Measurements from ENCODE around the gene A3GALT2. TPM values are rescaled to one million over a fixed set of nuclear protein-coding genes. Genes with fewer than 3 reads are reported as not detected.

Gene A3GALT2
- total RNA-seq, 2 experiments from 2014 or later: not detected

DNA sequence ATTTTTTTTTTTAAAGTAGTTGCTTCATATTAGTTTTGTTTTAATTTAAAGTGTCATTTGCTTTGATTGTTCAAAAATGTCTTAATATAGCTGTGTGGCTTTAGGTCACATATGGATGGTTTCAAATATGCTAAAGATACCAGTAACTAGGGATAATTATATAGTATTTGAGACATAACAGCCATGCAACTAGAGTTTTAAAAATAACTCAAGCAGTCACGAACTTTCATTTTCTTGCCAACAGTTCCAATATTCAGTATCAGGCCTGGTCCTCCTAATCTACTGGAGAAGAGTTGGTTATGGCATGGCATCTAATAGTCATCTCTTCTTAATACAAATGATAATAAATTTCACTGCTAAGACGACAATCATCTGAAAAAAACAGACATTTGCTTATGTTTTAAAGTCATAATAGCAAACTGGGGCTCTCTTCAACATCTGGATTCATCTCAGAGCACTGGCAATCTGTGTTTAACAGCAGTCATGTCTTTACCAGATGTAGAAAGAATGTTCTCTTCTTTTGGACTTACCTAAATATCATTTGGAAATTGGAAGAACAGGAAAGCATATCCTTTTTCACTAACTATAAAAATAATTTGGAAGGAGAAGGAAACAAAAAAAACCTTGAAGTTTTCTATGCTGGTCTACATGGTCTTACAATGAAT lies 24.1 kb upstream of the A3GALT2 start:
- CTCF ChIA-PET (ENCODE audit: unreplicated experiment): no interaction called here
- peaks cover 14% of the 10 kb centered on the region; the same call in 1 of the 2 replicates for H3K36me3 ChIP-seq (ENCODE audit: insufficient read depth, low read length)
- peaks cover 21% of the 10 kb centered on the region; the same call in 1 of the 2 replicates for H4K20me1 ChIP-seq (ENCODE audit: insufficient read depth, low read length)
- H3K4me3 ChIP-seq (ENCODE audit: low read depth, low read length, poor library complexity, severe bottlenecking): no peak overlapping the region
- no TSS peak for BruUV-seq (replicated peaks)
- H3K9me2 ChIP-seq (ENCODE audit: insufficient read depth, low read length): no peaks in the 10 kb centered on the region
- H3K27ac ChIP-seq (ENCODE audit: low read depth, low read length, poor library complexity, severe bottlenecking): no peak overlapping the region
- H3K4me1 ChIP-seq (ENCODE audit: insufficient read depth, low read length, poor library complexity, severe bottlenecking): peaks cover 39% of the 10 kb centered on the region
- no peak for TF ChIP-seq EZH2phosphoT487 (IDR thresholded peaks at IDR 0.05; ENCODE audit: borderline replicate concordance, low read depth, low read length)
- intact Hi-C loops (cut with micrococcal nuclease; ENCODE audit: unreplicated experiment): no loop called here
- POLR2A ChIA-PET: no interaction called here
- no peak for DNase-seq (ENCODE audit: low spot score)
- H3K9me3 ChIP-seq (ENCODE audit: low read length): no peaks in the 10 kb centered on the region
- H2AFZ ChIP-seq (ENCODE audit: low read length): no peak overlapping the region
- no peak overlapping the region for H3K4me2 ChIP-seq (ENCODE audit: low read length)
- H3K79me2 ChIP-seq (ENCODE audit: insufficient read depth, low read depth, low read length): peaks cover 14% of the 10 kb centered on the region; the same call in 1 of the 2 replicates

DNA sequence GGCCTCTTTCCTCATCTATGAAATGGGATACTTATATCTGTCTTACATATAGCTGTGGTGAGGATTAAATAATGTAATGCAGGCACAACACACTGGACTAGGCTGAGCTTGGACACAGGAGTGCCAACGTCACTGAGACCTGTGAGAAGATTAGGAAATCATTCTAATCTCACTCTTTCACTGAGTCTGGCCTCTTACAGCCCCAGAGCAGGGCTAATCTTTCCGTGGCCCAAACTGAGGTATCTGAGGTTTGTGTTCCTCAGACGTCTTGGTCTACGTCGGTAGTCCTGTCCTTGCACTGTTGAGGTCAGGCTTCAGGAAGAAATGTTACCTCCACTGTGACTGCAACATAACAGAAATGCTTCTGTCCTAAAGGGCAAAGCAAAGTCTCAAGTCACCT lies 22.6 kb upstream of the A3GALT2 start:
- H4K20me1 ChIP-seq (ENCODE audit: insufficient read depth, low read length): peaks cover 18% of the 10 kb centered on the region; the same call in 1 of the 2 replicates

DNA sequence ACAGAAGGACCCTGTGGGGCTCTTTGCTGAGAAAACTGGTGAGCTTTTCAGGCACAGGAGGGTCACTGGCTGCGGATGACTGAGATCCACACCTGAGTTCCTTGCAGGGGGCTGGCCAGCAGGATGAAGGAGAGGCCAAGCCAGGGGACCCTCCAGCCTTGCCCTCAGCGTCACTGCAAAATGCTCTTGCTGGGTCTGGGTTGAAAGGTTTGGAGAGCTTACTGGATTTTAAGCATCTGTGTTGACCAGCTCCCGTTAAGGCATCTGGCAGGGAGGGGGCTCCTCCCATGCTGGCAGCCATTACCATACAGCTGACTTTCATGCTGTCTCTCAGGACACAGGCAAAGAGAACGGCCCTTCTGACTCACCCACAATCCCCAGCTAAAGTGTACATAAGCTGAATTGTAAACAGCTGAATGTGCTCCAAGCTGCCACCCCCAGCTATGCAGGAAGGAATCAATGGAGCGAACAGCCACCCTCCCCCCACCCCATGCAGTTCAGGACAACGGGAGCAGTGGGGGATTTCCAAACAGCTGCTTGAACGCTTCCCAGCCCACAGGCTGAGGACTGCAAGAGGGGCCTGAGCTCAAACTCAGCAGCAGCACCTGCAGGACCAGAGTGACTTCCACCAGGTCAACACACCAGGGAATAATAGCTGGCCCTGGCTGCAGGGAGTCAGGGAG lies 21.3 kb upstream of the A3GALT2 start:
- intact Hi-C loops (cut with micrococcal nuclease; ENCODE audit: unreplicated experiment): no loop called here
- peaks cover 32% of the 10 kb centered on the region for H3K4me1 ChIP-seq (ENCODE audit: insufficient read depth, low read length, poor library complexity, severe bottlenecking)
- no TSS peak for BruUV-seq (replicated peaks)
- DNase-seq (ENCODE audit: low spot score): peak; percentile 13
- H3K4me3 ChIP-seq (ENCODE audit: low read depth, low read length, poor library complexity, severe bottlenecking): no peak overlapping the region
- H3K79me2 ChIP-seq (ENCODE audit: insufficient read depth, low read depth, low read length): no peaks in the 10 kb centered on the region
- no peaks in the 10 kb centered on the region for H3K9me3 ChIP-seq (ENCODE audit: low read length)
- no peak overlapping the region for H2AFZ ChIP-seq (ENCODE audit: low read length)
- CTCF ChIA-PET (ENCODE audit: unreplicated experiment): interaction anchor here (0.5 kb wide), 1 partner anchor 237 kb away, joined by 3 read pairs; no protein-coding TSS in a partner anchor
- H3K27ac ChIP-seq (ENCODE audit: low read depth, low read length, poor library complexity, severe bottlenecking): no peak overlapping the region
- no peaks in the 10 kb centered on the region for H3K9me2 ChIP-seq (ENCODE audit: insufficient read depth, low read length)
- POLR2A ChIA-PET: no interaction called here
- TF ChIP-seq EZH2phosphoT487 (IDR thresholded peaks at IDR 0.05; ENCODE audit: borderline replicate concordance, low read depth, low read length): no peak
- TF ChIP-seq, protein P1, sequence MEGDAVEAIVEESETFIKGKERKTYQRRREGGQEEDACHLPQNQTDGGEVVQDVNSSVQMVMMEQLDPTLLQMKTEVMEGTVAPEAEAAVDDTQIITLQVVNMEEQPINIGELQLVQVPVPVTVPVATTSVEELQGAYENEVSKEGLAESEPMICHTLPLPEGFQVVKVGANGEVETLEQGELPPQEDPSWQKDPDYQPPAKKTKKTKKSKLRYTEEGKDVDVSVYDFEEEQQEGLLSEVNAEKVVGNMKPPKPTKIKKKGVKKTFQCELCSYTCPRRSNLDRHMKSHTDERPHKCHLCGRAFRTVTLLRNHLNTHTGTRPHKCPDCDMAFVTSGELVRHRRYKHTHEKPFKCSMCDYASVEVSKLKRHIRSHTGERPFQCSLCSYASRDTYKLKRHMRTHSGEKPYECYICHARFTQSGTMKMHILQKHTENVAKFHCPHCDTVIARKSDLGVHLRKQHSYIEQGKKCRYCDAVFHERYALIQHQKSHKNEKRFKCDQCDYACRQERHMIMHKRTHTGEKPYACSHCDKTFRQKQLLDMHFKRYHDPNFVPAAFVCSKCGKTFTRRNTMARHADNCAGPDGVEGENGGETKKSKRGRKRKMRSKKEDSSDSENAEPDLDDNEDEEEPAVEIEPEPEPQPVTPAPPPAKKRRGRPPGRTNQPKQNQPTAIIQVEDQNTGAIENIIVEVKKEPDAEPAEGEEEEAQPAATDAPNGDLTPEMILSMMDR (conservative IDR thresholded peaks at IDR 0.05; ENCODE audit: low read length): no peak
- H4K20me1 ChIP-seq (ENCODE audit: insufficient read depth, low read length): 0 out of 2 replicates have a peak, but pooled peaks cover 8% of the 10 kb centered on the region
- peak overlapping the region; percentile 34 for H3K4me2 ChIP-seq (ENCODE audit: low read length)
- peaks cover 14% of the 10 kb centered on the region; the same call in 1 of the 2 replicates for H3K36me3 ChIP-seq (ENCODE audit: insufficient read depth, low read length)

More for the DNA sequence above, 22.6 kb upstream of the A3GALT2 start:
- Histone ChIP-seq H3K4me1 (ENCODE audit: insufficient read depth, low read length, poor library complexity, severe bottlenecking) (peaks cover 45% of the 10 kb centered on the region), H3K36me3 (ENCODE audit: insufficient read depth, low read length) (peaks cover 14% of the 10 kb centered on the region; the same call in 1 of the 2 replicates), H2AFZ (ENCODE audit: low read length) (no peak overlapping the region), H3K4me2 (ENCODE audit: low read length) (no peak overlapping the region), H3K4me3 (ENCODE audit: low read depth, low read length, poor library complexity, severe bottlenecking) (no peak overlapping the region), H3K9me2 (ENCODE audit: insufficient read depth, low read length) (no peaks in the 10 kb centered on the region), H3K9me3 (ENCODE audit: low read length) (no peaks in the 10 kb centered on the region), H3K79me2 (ENCODE audit: insufficient read depth, low read depth, low read length) (peaks cover 10% of the 10 kb centered on the region; the same call in 1 of the 2 replicates), H3K27ac (ENCODE audit: low read depth, low read length, poor library complexity, severe bottlenecking) (no peak overlapping the region)
- no peak for DNase-seq (ENCODE audit: low spot score)
- intact Hi-C loops (cut with micrococcal nuclease; ENCODE audit: unreplicated experiment): no loop called here
- BruUV-seq (replicated peaks): no TSS peak
- ChIA-PET CTCF (ENCODE audit: unreplicated experiment) (no interaction called here), POLR2A (interaction anchor here (0.6 kb wide), 1 partner anchor 1736 kb away, joined by 4 read pairs; the partner anchor contains the start of gene ZMYM1)
- TF ChIP-seq EZH2phosphoT487 (IDR thresholded peaks at IDR 0.05; ENCODE audit: borderline replicate concordance, low read depth, low read length): no peak
- TF ChIP-seq, protein P1 (conservative IDR thresholded peaks at IDR 0.05; ENCODE audit: low read length): no peak
